ENCODE results near the gene SV2B. TPM values are rescaled to one million over a fixed set of nuclear protein-coding genes. Genes with fewer than 3 reads are reported as not detected.

SV2B gene
- total RNA-seq, 1 experiment from 2014 or later = not detected

DNA sequence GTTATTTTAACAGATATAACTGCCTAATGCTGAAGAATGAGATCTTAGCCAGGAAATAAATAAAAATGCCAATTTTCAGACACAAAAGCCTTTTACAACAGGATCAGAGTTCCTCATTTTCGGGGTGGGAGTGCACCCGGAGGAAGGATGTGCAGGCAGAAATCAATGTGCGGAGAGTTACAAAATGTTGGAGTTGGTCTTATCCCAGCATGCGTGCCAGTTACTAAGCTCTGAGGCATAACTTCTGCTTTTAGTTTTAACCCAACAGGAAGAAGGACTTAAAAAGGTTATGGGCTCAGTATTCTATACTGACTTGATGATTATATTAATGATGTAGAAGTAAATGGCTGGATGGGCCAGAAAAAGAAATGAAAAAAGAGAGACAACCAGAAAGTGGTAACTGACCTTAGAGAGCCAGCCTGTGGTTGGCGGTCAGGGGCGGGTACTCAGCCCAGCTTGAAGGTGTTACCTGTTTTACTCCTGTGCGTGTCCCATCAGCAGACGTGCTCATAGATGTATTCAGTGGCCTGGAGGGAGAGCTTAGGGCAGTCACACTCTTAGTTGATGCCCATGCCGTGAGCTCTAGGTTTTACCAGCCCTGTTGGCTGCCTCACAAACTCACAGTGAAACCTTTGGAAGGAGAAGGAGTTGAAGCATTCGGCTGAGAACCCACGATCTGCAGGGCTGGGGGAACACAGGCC is 164.7 kb downstream of the SV2B start:
- H3K36me3 ChIP-seq (ENCODE audit: control insufficient read depth in 1 of 2, insufficient read depth in 2 of 2, low read length in 2 of 2) = no peaks in the 10 kb centered on the region
- ATAC-seq (no peak), DNase-seq (ENCODE audit: low read depth, low spot score) (no peak)
- H3K4me3 ChIP-seq (replicated peaks in 1 of 2; ENCODE audit: low read depth in 1 of 2, low read length in 2 of 2) = no peak overlapping the region
- ChIA-PET RAD21 (ENCODE audit: low non-redundant PET in 1 of 2, low total read pairs in 2 of 2, uncharacterized antibody in 2 of 2, unreplicated experiment in 2 of 2) (no interaction called here), CTCF (interaction anchor here (1.3 kb wide), 2 partner anchors 17 kb away, joined by 3 to 4 read pairs; no protein-coding TSS in a partner anchor), POLR2A (no interaction called here)
- no peaks in the 10 kb centered on the region for H4K20me1 ChIP-seq (ENCODE audit: insufficient read depth)
- TF ChIP-seq YY1 (IDR thresholded peaks at IDR 0.05; ENCODE audit: extremely low read depth, insufficient replicate concordance, low read depth, low read length) (no peak), TCF7L2 (IDR thresholded peaks at IDR 0.05; ENCODE audit: borderline replicate concordance, extremely low read depth, insufficient read depth, insufficient read length) (no peak), JUND (IDR thresholded peaks at IDR 0.05) (no peak), EZH2phosphoT487 (IDR thresholded peaks at IDR 0.05; ENCODE audit: borderline replicate concordance) (no peak)
- no TSS peak for BruUV-seq (replicated peaks)
- H3K9ac ChIP-seq (ENCODE audit: low read length) = no peak overlapping the region
- no peak overlapping the region for H3K27ac ChIP-seq (ENCODE audit: low read depth, low read length)
- H3K27me3 ChIP-seq (ENCODE audit: insufficient read depth, low read length) = no peaks in the 10 kb centered on the region; the same call in 1 of the 2 replicates
- H3K9me3 ChIP-seq (ENCODE audit: control insufficient read depth in 1 of 2, insufficient read depth in 1 of 2, low read depth in 1 of 2, low read length in 2 of 2) = no peaks in the 10 kb centered on the region
- intact Hi-C loops (cut with micrococcal nuclease) = no loop called here
- H2AFZ ChIP-seq (ENCODE audit: low read depth, low read length, poor library complexity, severe bottlenecking) = no peak overlapping the region
- H3K79me2 ChIP-seq (ENCODE audit: insufficient read depth, low read length) = no peaks in the 10 kb centered on the region
- no peaks in the 10 kb centered on the region for H3K9me2 ChIP-seq (ENCODE audit: insufficient read depth)
- H3K4me1 ChIP-seq (ENCODE audit: control insufficient read depth in 1 of 2, insufficient read depth in 2 of 2, low read length in 2 of 2) = peaks cover 0 to 6% of the 10 kb centered on the region in 2 experiments; a peak in 1 of 4 replicates
- no peak overlapping the region for H3K4me2 ChIP-seq (ENCODE audit: low read length)

DNA sequence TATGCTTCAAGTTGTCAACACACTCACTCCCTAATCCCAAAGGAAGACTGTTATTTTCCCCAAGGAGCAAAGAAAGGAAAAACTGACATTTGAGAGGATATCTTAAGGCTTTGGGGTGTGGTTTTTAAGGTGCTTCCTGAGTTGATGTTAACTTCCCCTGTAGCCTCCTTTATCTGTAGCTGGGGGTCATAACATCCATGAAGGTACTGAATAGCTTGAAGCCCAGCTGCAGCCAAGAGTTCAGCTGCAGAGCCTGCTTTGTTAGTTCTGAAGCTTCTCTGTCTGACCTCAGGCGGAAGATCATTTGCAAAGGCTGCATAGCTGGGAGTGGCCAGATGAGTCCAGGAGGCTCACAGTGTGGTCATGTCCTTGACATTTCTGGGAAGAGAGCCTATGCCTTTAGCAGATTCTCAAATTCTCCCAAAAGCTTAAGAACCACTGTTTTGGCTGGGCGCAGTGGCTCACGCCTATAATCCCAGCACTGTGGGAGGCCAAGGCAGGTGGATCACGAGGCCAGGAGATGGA is 165.4 kb downstream of the SV2B start:
- DNase-seq (ENCODE audit: low read depth, low spot score) (no peak), ATAC-seq (no peak)
- no peaks in the 10 kb centered on the region for H3K9me2 ChIP-seq (ENCODE audit: insufficient read depth)
- no peak overlapping the region for H3K4me2 ChIP-seq (ENCODE audit: low read length)
- RAD21 ChIA-PET (ENCODE audit: low non-redundant PET in 1 of 2, low total read pairs in 2 of 2, uncharacterized antibody in 2 of 2, unreplicated experiment in 2 of 2) = no interaction called here
- H3K79me2 ChIP-seq (ENCODE audit: insufficient read depth, low read length) = no peaks in the 10 kb centered on the region
- peaks cover 0 to 6% of the 10 kb centered on the region in 2 experiments; a peak in 1 of 4 replicates for H3K4me1 ChIP-seq (ENCODE audit: control insufficient read depth in 1 of 2, insufficient read depth in 2 of 2, low read length in 2 of 2)
- no peaks in the 10 kb centered on the region for H4K20me1 ChIP-seq (ENCODE audit: insufficient read depth)
- no peak overlapping the region for H3K27ac ChIP-seq (ENCODE audit: low read depth, low read length)
- intact Hi-C loops (cut with micrococcal nuclease) = no loop called here
- no peak overlapping the region for H3K9ac ChIP-seq (ENCODE audit: low read length)
- H3K36me3 ChIP-seq (ENCODE audit: control insufficient read depth in 1 of 2, insufficient read depth in 2 of 2, low read length in 2 of 2) = no peaks in the 10 kb centered on the region
- H3K27me3 ChIP-seq (ENCODE audit: insufficient read depth, low read length) = no peaks in the 10 kb centered on the region; the same call in 1 of the 2 replicates
- no peak for TF ChIP-seq SIN3A (IDR thresholded peaks at IDR 0.05; ENCODE audit: low read depth)
- no peak for TF ChIP-seq FOSL1 (IDR thresholded peaks at IDR 0.05; ENCODE audit: low read depth)
- H3K4me3 ChIP-seq (replicated peaks in 1 of 2; ENCODE audit: low read depth in 1 of 2, low read length in 2 of 2) = no peak overlapping the region
- no peaks in the 10 kb centered on the region for H3K9me3 ChIP-seq (ENCODE audit: control insufficient read depth in 1 of 2, insufficient read depth in 1 of 2, low read depth in 1 of 2, low read length in 2 of 2)
- CTCF ChIA-PET = interaction anchor here (1.3 kb wide), 1 partner anchor 18 kb away, joined by 4 read pairs; no protein-coding TSS in a partner anchor
- H2AFZ ChIP-seq (ENCODE audit: low read depth, low read length, poor library complexity, severe bottlenecking) = no peak overlapping the region
- POLR2A ChIA-PET = no interaction called here
- BruUV-seq (replicated peaks) = no TSS peak
